Activated CD4-positive, alpha-beta T cell treated with anti-CD3 and anti-CD28 coated beads for 36 hours (primary cell): ENCODE results near the gene ZNF524. TPM values are rescaled to one million over a fixed set of nuclear protein-coding genes. Genes with fewer than 3 reads are reported as not detected.

Experiments used
- ATAC-seq: fragments of 200-7000 bp; cut with Tn5 transposase; one replicate; pipeline ENCODE4 v1.10.0; 2021; ENCODE audit warnings: mild to moderate bottlenecking, moderate library complexity
- CTCF ChIA-PET: fragments of 350-600 bp; sonication (Branson Sonifier 250); formaldehyde crosslinking; loops from one replicate; lab custom pipeline; 2021; ENCODE audit warnings: antibody characterized with exemption; lab: Charles Lee
- POLR2A ChIA-PET: fragments of 350-600 bp; sonication (Branson Sonifier 250); formaldehyde crosslinking; loops from one replicate; lab custom pipeline; 2021; ENCODE audit warnings: antibody characterized with exemption, inconsistent platforms; lab: Charles Lee
- DNase-seq: peaks from one replicate; pipeline ENCODE4 v3.0.0-alpha.2; 2020
- H3K27ac Mint-ChIP-seq: one replicate; pipeline ENCODE4 v1.8.0; 2021; ENCODE audit warnings: mixed read lengths
- H3K27me3 Mint-ChIP-seq: one replicate; pipeline ENCODE4 v1.8.0; 2021; ENCODE audit warnings: mixed read lengths
- H3K36me3 Mint-ChIP-seq: one replicate; pipeline ENCODE4 v1.8.0; 2021; ENCODE audit warnings: low read depth, mixed read lengths
- H3K4me1 Mint-ChIP-seq: one replicate; pipeline ENCODE4 v1.8.0; 2021; ENCODE audit warnings: mixed read lengths
- H3K4me3 Mint-ChIP-seq: one replicate; pipeline ENCODE4 v1.8.0; 2021; ENCODE audit warnings: mild to moderate bottlenecking, moderate library complexity, mixed read lengths
- H3K9me3 Mint-ChIP-seq: one replicate; pipeline ENCODE4 v1.8.0; 2021; ENCODE audit warnings: low read depth, mixed read lengths
- intact Hi-C, 2 experiments: fragments of 100-400 bp; cut with DNase I in 1 of 2; cut with micrococcal nuclease in 1 of 2; formaldehyde crosslinking; loops; one replicate each; pipeline versions ENCODE4 v1.14.2 to v1.15.1; 2022 to 2024; cut with DNase I, micrococcal nuclease
- total RNA-seq, 2 experiments: library from RNA; stranded (reverse); gene quantifications; one replicate each; pipeline ENCODE4 v1.2.3, GENCODE V29; 2021

The ZNF524 gene
- total RNA-seq, 2 experiments from 2014 or later, result 16.2 to 18.6 TPM

GRCh38 chr19:55642153-55643002, 42.3 kb downstream of the ZNF524 start:
- H3K4me3 Mint-ChIP-seq, result peak overlapping the region; percentile 93
- peaks cover 51% of the 10 kb centered on the region for H3K4me1 Mint-ChIP-seq
- ATAC-seq (no peak), DNase-seq (peak; percentile 62)
- H3K27me3 Mint-ChIP-seq, result no peaks in the 10 kb centered on the region
- H3K27ac Mint-ChIP-seq, result peak overlapping the region; percentile 99
- ChIA-PET CTCF (interaction anchor here (1.2 to 1.9 kb wide), 4 partner anchors 9 to 15 kb away, joined by 3 to 16 read pairs (median 8); partner anchors contain the start of gene U2AF2), POLR2A (interaction anchor here (0.5 to 1.7 kb wide), 4 partner anchors 9 to 303 kb away, joined by 3 to 5 read pairs (median 4); partner anchors contain the start of genes KMT5C and U2AF2)
- peaks cover 55% of the 10 kb centered on the region for H3K36me3 Mint-ChIP-seq
- no peaks in the 10 kb centered on the region for H3K9me3 Mint-ChIP-seq
- intact Hi-C loops, result loop anchor here (1.0 to 5.0 kb wide), 13 partner anchors 7 to 1180 kb away; partner anchors contain the start of genes PPP6R1 (in 2 of the 2), EPN1 (in 1 of the 2), FIZ1 (in 1 of the 2) and KMT5C (in 1 of the 2)

- intact Hi-C loops, result loop anchor here (1.0 to 5.0 kb wide), 13 partner anchors 8 to 1181 kb away; partner anchors contain the start of genes PPP6R1 (in 2 of the 2), EPN1 (in 1 of the 2), FIZ1 (in 1 of the 2) and KMT5C (in 1 of the 2)
- POLR2A ChIA-PET, result interaction anchor here (1.0 to 1.7 kb wide), 2 partner anchors 11 to 304 kb away, joined by 4 to 5 read pairs; partner anchors contain the start of genes KMT5C and U2AF2
- DNase-seq (peak; percentile 91), ATAC-seq (peak; percentile 55)
- no peaks in the 10 kb centered on the region for H3K9me3 Mint-ChIP-seq
- peak within 1 kb of the TSS; percentile 93 for H3K4me3 Mint-ChIP-seq
- peak within 1 kb of the TSS; percentile 99 for H3K27ac Mint-ChIP-seq
- CTCF ChIA-PET, result interaction anchor here (1.2 to 1.9 kb wide), 5 partner anchors 10 to 14 kb away, joined by 3 to 16 read pairs (median 7); partner anchors contain the start of gene U2AF2
- H3K36me3 Mint-ChIP-seq, result peaks cover 49% of the 10 kb centered on the region
- H3K4me1 Mint-ChIP-seq, result peaks cover 46% of the 10 kb centered on the region
- no peaks in the 10 kb centered on the region for H3K27me3 Mint-ChIP-seq
Observed at GRCh38 chr19:55643003-55643886, 43.2 kb downstream of the ZNF524 start, which contains the start of gene ZNF581. Gene ZNF581, plus strand, starts transcription at chr19:55643649. Its CDS starts 923 bp downstream, at chr19:55644572.

GRCh38 chr19:55643887-55644176, 43.7 kb downstream of the ZNF524 start:
- DNase-seq (no peak), ATAC-seq (no peak)
- intact Hi-C loops, result loop anchor here (1.0 to 5.0 kb wide), 13 partner anchors 9 to 1182 kb away; partner anchors contain the start of genes PPP6R1 (in 2 of the 2), EPN1 (in 1 of the 2), FIZ1 (in 1 of the 2) and KMT5C (in 1 of the 2)
- H3K4me3 Mint-ChIP-seq, result peak overlapping the region; percentile 93
- peaks cover 47% of the 10 kb centered on the region for H3K4me1 Mint-ChIP-seq
- ChIA-PET CTCF (interaction anchor here (1.5 kb wide), 1 partner anchor 9 kb away, joined by 3 read pairs; no protein-coding TSS in a partner anchor), POLR2A (no interaction called here)
- H3K27ac Mint-ChIP-seq, result peak overlapping the region; percentile 91
- H3K27me3 Mint-ChIP-seq, result no peaks in the 10 kb centered on the region
- H3K9me3 Mint-ChIP-seq, result no peaks in the 10 kb centered on the region
- peaks cover 46% of the 10 kb centered on the region for H3K36me3 Mint-ChIP-seq

GRCh38 chr19:55644191-55644833, 44.2 kb downstream of the ZNF524 start:
- Mint-ChIP-seq H3K9me3 (no peaks in the 10 kb centered on the region), H3K27ac (peak overlapping the region; percentile 91), H3K4me1 (peaks cover 44% of the 10 kb centered on the region), H3K36me3 (peaks cover 42% of the 10 kb centered on the region), H3K4me3 (peak overlapping the region; percentile 93), H3K27me3 (no peaks in the 10 kb centered on the region)
- POLR2A ChIA-PET, result no interaction called here
- ATAC-seq (no peak), DNase-seq (no peak)
- intact Hi-C loops, result loop anchor here (5.0 kb wide), 6 partner anchors 37 to 1182 kb away; partner anchors contain the start of genes PPP6R1 (in 2 of the 2), KMT5C (in 1 of the 2), LENG9 (in 1 of the 2) and PPP1R12C (in 1 of the 2)
- CTCF ChIA-PET, result interaction anchor here (1.5 kb wide), 1 partner anchor 9 kb away, joined by 3 read pairs; no protein-coding TSS in a partner anchor

DNA sequence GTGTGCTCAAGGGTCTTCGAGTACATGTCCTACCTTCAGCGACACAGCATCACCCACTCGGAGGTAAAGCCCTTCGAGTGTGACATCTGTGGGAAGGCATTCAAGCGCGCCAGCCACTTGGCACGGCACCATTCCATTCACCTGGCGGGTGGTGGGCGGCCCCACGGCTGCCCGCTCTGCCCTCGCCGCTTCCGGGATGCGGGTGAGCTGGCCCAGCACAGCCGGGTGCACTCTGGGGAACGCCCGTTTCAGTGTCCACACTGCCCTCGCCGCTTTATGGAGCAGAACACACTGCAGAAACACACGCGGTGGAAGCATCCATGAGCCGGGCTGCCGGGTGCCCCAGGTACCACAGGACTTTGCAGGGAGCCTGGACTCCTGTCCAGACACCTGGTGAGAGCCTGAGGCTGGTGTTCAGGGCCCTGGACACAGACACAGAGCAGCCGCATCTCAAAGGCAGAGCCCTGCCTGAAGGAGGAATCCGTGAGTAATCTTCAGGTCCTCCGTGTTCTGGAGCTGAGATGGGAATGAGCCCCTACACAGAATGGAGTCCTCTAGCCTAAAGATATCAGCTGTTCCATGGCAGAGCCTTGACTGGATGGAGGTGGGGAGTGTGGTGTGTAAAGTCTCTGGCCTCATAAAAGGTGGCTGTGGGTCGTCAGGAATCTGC, 44.9 kb downstream of the ZNF524 start:
- Mint-ChIP-seq H3K36me3 (peaks cover 44% of the 10 kb centered on the region), H3K4me1 (peaks cover 45% of the 10 kb centered on the region), H3K27ac (peak overlapping the region; percentile 91), H3K4me3 (peak overlapping the region; percentile 93), H3K27me3 (no peaks in the 10 kb centered on the region), H3K9me3 (no peaks in the 10 kb centered on the region)
- POLR2A ChIA-PET, result interaction anchor here (0.6 to 1.3 kb wide), 2 partner anchors 9 to 385 kb away, joined by 4 to 7 read pairs; partner anchors contain the start of gene U2AF2
- intact Hi-C loops, result loop anchor here (5.0 kb wide), 6 partner anchors 38 to 1183 kb away; partner anchors contain the start of genes PPP6R1 (in 2 of the 2), KMT5C (in 1 of the 2), LENG9 (in 1 of the 2) and PPP1R12C (in 1 of the 2)
- ATAC-seq (no peak), DNase-seq (peak; percentile 5)
- CTCF ChIA-PET, result interaction anchor here (1.1 to 2.0 kb wide), 3 partner anchors 8 to 10 kb away, joined by 3 to 11 read pairs (median 5); partner anchors contain the start of gene U2AF2

DNA sequence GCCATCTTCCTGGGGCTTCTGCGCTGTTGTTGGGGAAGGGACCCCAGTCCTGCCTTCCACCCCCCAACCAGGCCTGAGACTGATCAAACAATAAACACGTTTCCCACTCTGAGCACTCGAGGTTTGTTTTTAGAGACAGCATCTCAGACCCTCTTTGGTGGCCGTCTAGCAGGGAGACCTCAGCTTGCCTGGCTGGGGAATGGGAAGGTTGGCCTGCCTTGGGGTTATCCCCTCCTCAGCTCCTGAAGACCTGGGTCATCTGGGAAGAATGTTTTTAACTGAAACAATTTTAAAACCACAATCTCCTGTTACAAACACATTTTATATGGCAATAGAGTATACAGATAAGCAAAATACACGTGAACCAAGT, 45.4 kb downstream of the ZNF524 start:
- ChIA-PET POLR2A (interaction anchor here (0.6 to 1.3 kb wide), 2 partner anchors 9 to 386 kb away, joined by 4 to 7 read pairs; partner anchors contain the start of gene U2AF2), CTCF (interaction anchor here (0.7 to 2.0 kb wide), 3 partner anchors 9 to 142 kb away, joined by 3 to 11 read pairs (median 5); partner anchors contain the start of gene U2AF2)
- peak overlapping the region; percentile 58 for H3K4me3 Mint-ChIP-seq
- H3K27ac Mint-ChIP-seq, result peak overlapping the region; percentile 25
- ATAC-seq (no peak), DNase-seq (no peak)
- H3K27me3 Mint-ChIP-seq, result no peaks in the 10 kb centered on the region
- peaks cover 40% of the 10 kb centered on the region for H3K36me3 Mint-ChIP-seq
- H3K9me3 Mint-ChIP-seq, result no peaks in the 10 kb centered on the region
- intact Hi-C loops, result no loop called here
- peaks cover 45% of the 10 kb centered on the region for H3K4me1 Mint-ChIP-seq

DNA sequence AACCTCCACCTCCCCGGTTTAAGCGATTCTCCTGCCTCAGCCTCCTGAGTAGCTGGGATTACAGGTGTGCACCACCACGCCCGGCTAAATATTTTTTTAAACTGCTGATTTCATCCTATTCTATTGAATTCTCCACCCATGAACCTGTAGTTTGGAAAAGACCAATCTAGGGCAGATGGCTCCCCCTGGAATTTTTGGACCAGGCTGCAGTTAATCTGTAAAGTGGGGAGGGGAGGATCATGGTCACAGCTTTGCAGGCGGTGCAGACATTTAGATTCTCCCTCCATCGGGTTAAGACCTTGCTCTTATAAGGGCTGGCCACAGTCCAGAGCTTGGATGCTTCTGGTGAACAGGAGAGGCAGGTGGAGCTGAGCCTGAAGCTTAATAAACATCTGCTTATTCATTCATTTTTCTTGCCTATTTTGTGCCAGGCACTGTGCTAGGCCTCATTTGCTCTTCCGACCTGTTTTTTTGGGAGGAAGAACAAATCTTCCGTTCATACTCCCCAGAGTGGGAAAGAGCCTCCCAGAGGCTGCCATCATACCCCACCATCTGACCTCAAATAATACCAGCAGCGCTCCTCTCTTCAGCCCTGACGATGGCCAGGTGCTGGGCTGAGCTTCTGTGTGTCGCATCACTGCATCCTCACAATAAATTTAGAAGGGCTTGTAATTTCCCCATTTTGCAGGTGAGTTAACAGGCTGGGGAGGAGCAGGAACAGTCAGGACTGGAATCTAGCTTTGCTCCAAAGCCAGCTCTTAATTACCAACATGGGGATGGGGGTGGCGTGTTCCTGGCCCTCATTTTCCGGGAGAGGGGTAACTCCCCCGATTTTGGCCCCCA, 47.0 kb downstream of the ZNF524 start:
- intact Hi-C loops, result no loop called here

DNA sequence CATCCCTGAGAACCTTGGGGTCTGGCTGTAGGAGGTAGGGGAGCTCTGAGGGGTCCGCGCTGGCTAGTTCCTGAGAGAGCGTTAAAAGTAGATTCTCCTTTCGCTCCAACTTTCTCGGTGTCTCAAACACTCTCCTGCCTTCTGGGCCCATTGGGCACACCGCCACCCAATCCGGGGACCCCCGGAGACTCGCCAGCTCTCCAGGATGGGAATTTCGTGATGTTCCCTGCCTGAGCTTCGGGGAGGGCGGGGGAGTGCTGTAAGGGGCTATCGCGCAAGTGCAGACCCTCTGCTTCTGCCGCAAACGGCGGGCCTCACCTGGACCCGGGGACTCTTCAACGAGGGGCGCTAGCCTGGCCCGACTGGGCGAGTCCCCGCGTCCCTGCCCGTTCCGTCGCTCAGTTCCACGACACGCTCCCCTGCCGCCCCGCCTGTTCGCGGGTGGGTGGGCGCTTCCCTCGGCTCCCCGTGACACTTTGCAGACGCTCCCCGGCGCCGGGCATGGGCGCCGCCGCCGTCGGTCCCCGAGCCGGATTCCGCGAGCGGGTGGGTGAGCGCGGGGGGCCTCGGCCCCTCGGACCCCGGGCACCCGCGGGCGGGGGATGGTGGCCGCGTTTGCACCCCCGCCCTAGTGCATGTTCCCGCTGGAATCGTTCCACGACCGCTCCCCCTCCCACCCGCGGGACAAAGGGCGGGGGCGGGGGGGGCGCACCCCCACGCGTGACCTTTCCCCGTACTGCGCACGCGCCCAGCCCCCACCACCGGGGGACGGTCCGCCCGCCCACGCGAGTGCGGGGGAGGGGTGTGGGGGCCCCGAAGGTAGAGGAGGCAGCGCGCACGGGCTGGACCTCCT, 47.9 kb downstream of the ZNF524 start, which contains the start of gene CCDC106:
Gene CCDC106, plus strand, starts transcription at position 481 of the 853 bp plus-strand sequence. CDS start 835 bp downstream, outside the sequence.
- ChIA-PET CTCF (interaction anchor here (0.7 to 1.4 kb wide), 5 partner anchors 9 to 28 kb away, joined by 3 to 9 read pairs (median 4); no protein-coding TSS in a partner anchor), POLR2A (interaction anchor here (1.0 to 1.6 kb wide), 2 partner anchors 15 to 49 kb away, joined by 3 to 4 read pairs; partner anchors contain the start of gene FIZ1)
- peak; percentile 60 for DNase-seq
- intact Hi-C loops, result no loop called here
- no peaks in the 10 kb centered on the region for H3K9me3 Mint-ChIP-seq
- peak within 1 kb of the TSS; percentile 82 for H3K27ac Mint-ChIP-seq
- H3K36me3 Mint-ChIP-seq, result peaks cover 34% of the 10 kb centered on the region
- H3K4me3 Mint-ChIP-seq, result peak within 1 kb of the TSS; percentile 74
- H3K27me3 Mint-ChIP-seq, result no peaks in the 10 kb centered on the region
- H3K4me1 Mint-ChIP-seq, result peaks cover 49% of the 10 kb centered on the region
- no peak for ATAC-seq

More for the DNA sequence above, 47.0 kb downstream of the ZNF524 start:
- Mint-ChIP-seq H3K4me1 (peaks cover 49% of the 10 kb centered on the region), H3K27me3 (no peaks in the 10 kb centered on the region), H3K9me3 (no peaks in the 10 kb centered on the region), H3K36me3 (peaks cover 37% of the 10 kb centered on the region), H3K4me3 (peak overlapping the region; percentile 74), H3K27ac (peak overlapping the region; percentile 82)
- no peak for DNase-seq
- ATAC-seq, result no peak
- POLR2A ChIA-PET, result interaction anchor here (1.0 to 1.6 kb wide), 2 partner anchors 14 to 48 kb away, joined by 3 to 4 read pairs; partner anchors contain the start of gene FIZ1
- CTCF ChIA-PET, result interaction anchor here (0.6 to 2.0 kb wide), 7 partner anchors 8 to 170 kb away, joined by 3 to 9 read pairs (median 4); no protein-coding TSS in a partner anchor
